GM19455 (cell line): Measurements from ENCODE around the gene UBR2.
"Not testable (repeated sequence)": the region's sequence is repeated elsewhere in the genome, so short reads cannot be mapped to it uniquely, and the experiment has no call there.

Experiments used
- ATAC-seq: cut with Tn5 transposase; IDR thresholded peaks from one replicate; pipeline ENCODE4 v1.9.1; 2021; ENCODE audit not compliant: unreplicated experiment

The UBR2 gene

DNA sequence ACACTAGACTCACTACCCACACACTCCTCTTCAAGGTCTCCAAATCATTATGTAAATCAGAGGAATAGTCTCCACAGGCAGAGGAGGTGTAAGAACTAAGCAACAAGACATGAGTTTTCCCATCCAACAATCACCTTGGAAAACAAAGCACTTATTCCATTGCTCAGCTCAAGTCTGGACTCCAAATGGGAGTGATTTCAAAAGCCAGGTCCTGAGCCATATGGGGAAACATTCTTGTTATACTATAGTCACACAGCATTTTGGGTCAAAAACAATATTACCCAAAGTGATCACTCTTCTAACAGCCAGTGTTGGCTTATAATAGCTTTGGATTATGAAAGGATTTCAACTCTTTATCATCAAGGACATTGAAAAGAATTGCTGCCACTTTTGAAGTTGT lies 162.2 kb downstream of the UBR2 start:
- ATAC-seq, result no peak

DNA sequence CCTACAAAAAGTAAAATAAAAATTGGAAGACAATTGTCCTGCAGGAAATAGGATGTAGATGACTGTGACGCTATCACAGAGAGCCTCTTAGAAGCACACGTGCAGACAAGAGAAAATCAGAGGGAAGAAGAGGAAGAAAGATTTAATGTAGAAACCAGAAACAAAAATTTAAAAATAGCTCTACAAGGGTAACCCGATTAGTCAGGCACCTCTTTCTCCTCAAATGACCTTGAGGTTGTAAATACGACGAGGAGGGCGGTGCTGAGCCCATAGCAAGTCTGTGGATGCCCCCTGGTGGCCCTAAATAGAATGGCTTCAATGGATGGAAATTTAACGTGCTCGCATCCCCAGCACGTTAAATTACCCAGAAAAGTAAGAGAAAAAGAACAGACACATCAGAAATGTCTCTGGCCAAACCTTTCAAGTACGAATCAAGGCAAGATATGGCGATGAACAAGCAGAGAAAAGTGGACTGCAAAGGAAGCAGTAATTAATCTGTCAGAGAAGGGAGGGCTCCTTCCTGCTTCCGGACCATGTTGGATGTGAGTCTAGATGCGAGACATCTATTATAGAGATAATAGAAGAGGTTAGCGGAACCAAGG lies 162.8 kb downstream of the UBR2 start:
- ATAC-seq, result no peak

DNA sequence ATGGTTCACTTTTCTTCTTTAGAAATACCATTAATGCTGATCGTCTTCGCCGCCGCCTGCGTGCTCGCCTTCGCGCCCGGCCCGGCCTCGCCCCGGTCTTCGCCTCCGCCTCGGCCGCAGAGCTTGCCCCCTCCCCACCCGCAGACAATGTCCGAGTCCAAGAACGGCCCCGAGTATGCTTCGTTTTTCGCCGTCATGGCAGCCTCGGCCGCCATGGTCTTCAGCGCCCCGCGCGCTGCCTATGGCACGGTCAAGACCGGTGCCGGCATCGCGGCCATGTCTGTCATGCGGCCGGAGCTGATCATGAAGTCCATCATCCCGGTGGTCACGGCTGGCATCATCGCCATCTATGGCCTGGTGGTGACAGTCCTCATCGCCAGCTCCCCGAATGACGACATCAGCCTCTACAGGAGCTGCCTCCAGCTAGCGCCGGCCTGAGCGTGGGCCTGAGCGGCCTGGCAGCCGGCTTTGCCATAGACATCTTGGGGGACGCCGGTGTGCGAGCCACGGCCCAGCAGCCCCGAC lies 163.3 kb downstream of the UBR2 start:
- no peak for ATAC-seq

DNA sequence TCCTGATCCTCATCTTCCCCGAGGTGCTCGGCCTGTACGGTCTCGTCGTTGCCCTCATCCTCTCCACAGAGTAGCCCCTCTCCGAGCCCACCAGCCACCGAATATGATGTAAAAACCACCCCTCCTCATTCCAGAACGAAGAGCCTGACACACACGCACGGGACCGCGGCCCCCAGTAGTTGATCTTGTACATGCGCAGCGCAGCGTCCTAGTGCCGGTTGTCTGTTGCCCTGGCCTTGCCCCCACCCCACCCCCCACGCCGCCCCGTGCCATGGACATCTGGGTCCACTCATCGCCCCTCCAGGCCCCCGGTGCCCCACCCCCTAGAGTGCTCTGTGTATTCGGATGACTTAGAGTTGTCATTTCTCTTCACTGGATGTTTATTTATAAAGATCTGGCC lies 163.8 kb downstream of the UBR2 start:
- ATAC-seq, result no peak

DNA sequence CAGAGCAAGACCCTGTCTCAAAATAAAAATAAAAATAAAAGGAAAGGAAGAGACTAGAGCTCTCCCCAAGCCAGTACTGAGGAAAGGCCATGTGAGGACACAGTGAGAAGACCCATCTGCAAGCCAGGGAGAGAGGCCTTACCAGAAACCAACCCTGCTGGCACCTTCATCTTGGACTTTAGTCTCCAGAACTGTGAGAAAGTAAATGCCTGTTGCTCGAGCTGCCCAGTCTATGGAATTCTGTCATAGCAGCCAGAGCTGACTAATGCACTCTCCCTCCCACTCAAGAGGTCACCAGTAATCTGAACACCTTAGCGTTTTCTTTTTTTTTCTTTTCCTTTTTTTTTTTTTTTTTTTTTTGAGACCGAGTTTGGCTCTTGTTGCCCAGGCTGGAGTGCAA lies 165.9 kb downstream of the UBR2 start:
- ATAC-seq, result no peak

DNA sequence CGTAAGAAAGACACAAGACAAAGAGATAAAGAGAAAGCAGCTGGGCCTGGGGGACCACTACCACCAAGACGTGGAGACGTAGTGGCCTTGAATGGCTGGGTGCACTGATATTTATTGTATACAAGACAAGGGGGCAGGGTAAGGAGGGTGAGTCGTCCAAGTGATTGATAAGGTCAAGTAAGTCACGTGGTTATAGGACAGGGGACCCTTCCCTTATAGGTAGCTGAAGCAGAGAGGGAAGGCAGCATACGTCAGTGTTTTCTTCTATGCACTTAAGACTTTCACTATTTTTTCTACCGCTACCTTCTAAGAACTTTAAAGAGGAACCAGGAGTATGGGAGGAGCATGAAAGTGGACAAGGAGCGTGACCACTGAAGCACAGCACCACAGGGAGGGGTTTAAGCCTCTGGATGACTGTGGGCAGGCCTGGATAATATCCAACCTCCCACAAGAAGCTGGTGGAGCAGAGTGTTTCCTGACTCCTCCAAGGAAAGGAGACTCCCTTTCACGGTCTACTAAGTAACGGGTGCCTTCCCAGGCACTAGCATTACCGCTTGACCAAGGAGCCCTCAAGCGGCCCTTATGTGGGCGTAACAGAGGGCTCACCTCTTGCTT lies 170.1 kb downstream of the UBR2 start:
- not testable (repeated sequence) for ATAC-seq

DNA sequence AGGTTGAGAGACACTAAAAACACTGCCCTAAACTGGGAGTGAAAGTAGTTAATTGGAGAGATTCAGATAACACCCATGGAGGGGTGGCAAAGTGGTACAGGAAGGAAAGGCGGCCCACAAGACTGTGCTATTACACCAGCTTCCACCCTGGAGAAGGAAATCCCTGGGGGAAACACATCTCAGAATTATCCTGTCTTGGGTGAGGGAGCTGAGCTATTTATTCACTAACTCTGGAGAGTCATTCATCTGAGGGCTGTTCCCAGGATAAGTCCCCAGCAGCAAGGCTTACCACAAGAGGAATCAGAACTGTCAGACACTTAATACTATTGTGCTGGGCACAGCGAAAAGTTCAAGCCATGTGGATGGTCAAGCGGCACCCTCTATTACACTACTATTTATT lies 172.1 kb downstream of the UBR2 start:
- ATAC-seq, result no peak

DNA sequence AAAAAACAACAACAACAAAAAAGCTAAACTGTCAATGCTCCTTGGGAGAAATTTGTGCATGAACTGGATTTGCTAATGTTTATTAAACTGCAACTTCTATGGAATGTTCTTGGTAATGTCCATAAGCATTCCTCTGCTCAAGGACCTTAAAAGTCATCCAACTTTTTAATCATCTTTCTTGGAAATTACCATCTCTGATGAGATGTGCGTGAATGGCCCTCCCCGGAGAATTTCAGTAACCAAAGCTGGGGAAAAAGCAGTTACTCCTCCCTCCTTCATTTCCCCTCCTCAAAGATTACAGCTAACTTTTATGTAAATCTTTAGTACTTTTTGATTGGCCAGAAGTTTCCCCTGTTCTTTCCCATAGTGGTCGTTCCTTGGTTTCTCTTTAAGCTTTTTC lies 176.9 kb downstream of the UBR2 start:
- no peak for ATAC-seq

DNA sequence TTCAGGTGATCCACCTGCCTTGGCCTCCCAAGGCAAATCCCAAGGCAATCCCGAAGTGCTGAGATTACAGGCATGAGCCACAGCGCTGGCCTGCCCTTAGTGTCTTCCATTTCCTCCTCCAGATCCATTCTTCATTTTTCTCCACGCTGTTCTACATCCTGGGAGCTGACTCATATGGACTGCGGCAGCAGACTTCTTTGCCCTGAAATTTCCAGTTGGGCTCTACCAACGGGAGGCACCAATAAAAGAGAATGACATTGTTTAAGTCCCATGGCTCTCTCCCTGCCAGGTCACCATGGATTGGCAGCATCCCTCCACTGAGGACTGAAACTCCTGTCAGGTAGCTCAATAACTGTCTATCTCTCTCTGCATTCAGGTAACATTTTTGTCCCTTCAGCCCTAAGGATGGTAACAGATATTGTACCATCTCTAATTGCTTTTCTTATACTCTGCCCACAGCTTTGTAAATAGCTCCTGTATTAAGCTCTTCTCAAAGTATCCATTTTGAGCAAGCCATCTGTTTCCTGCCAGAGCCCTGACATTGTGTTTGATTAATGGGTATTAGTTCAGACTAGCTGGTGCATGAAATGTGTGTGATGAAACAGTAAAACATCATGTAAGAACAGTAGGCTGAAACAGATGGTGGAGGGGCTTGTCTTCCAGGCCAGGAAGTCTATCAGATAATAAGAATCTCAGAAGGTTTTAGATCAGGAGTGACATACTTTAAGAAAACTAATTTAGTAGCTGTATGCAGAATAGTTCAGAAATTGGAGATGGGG lies 178.5 kb downstream of the UBR2 start:
- no peak for ATAC-seq
